Fibroblast of the conjunctiva (primary cell): ENCODE results near the gene MAPK11.

ENCODE experiments used
- DNase-seq: peaks from one replicate; pipeline ENCODE4 v3.0.0-alpha.2; 2010; ENCODE audit warnings: low read depth

MAPK11 gene

GRCh38 chr22:50307890-50308596, 37.9 kb upstream of the MAPK11 start:
- DNase-seq: no peak

GRCh38 chr22:50306753-50307749, 36.9 kb upstream of the MAPK11 start, which contains the start of gene PLXNB2:
PLXNB2 (minus strand) TSS chr22:50307646; CDS start chr22:50290584, 17,062 bp downstream.
- DNase-seq: peak; percentile 66

GRCh38 chr22:50305923-50306566, 35.9 kb upstream of the MAPK11 start:
- peak; percentile 84 for DNase-seq

GRCh38 chr22:50305393-50305922, 35.3 kb upstream of the MAPK11 start:
- no peak for DNase-seq

- no peak for DNase-seq
These were observed 34.6 kb upstream of the MAPK11 start for GRCh38 chr22:50304528-50305392.

GRCh38 chr22:50303848-50304527, 33.8 kb upstream of the MAPK11 start:
- DNase-seq: no peak

- no peak for DNase-seq
These were observed 33.3 kb upstream of the MAPK11 start for GRCh38 chr22:50303515-50303847.

GRCh38 chr22:50302564-50302963, 32.4 kb upstream of the MAPK11 start:
- DNase-seq: no peak

- no peak for DNase-seq
These were observed 31.9 kb upstream of the MAPK11 start for GRCh38 chr22:50302041-50302541.

- DNase-seq: no peak
These were observed 31.4 kb upstream of the MAPK11 start for GRCh38 chr22:50301581-50301991.

- DNase-seq: no peak
These were observed 30.6 kb upstream of the MAPK11 start for GRCh38 chr22:50300620-50301257.

- DNase-seq: no peak
These were observed 29.8 kb upstream of the MAPK11 start for GRCh38 chr22:50299785-50300619.

- DNase-seq: no peak
These were observed 29.0 kb upstream of the MAPK11 start for GRCh38 chr22:50298937-50299784.

GRCh38 chr22:50298266-50298637, 28.1 kb upstream of the MAPK11 start:
- no peak for DNase-seq

GRCh38 chr22:50297510-50298265, 27.5 kb upstream of the MAPK11 start:
- DNase-seq: no peak

- no peak for DNase-seq
These were observed 26.7 kb upstream of the MAPK11 start for GRCh38 chr22:50296658-50297490.

GRCh38 chr22:50294319-50294656, 24.1 kb upstream of the MAPK11 start:
- DNase-seq: no peak
